SK-N-MC (cell line): ENCODE data around the gene WWC1.

Experiments
- DNase-seq: peaks from one replicate; pipeline ENCODE4 v3.0.0-alpha.2; 2011; ENCODE audit warnings: low read depth, low spot score
- H3K27ac ChIP-seq: fragments of 200-600 bp; sonication (generic); 2 replicates; pipeline ENCODE4 v1.5.1; 2016; ENCODE audit warnings: mixed run types
- H3K36me3 ChIP-seq: fragments of 200-600 bp; sonication (generic); 2 replicates; pipeline ENCODE4 v1.6.1; 2017; ENCODE audit warnings: antibody characterized with exemption, low read length, mixed read lengths; ENCODE audit not compliant: insufficient read depth
- H3K4me3 ChIP-seq: fragments of 200-600 bp; sonication (generic); 2 replicates; pipeline ENCODE4 v1.5.1; 2016
- H3K9ac ChIP-seq: fragments of 200-600 bp; sonication (generic); 2 replicates; pipeline ENCODE4 v1.8.0; 2017; ENCODE audit warnings: mixed run types, mixed read lengths; ENCODE audit not compliant: insufficient read length
- H3K9me3 ChIP-seq: fragments of 200-600 bp; sonication (generic); 2 replicates; pipeline ENCODE4 v1.6.1; 2017; ENCODE audit warnings: low read depth, mild to moderate bottlenecking, antibody characterized with exemption, low read length, moderate library complexity, mixed read lengths
- EZH2 ChIP-seq: fragments of 200-600 bp; sonication (generic); IDR thresholded peaks from one replicate; pipeline ENCODE4 v1.6.1; 2017; ENCODE audit warnings: antibody characterized with exemption
- FOXP2 ChIP-seq: optimal IDR thresholded peaks from 2 replicates; pipeline ENCODE3; 2011; ENCODE audit warnings: mild to moderate bottlenecking, moderate library complexity; ENCODE audit not compliant: insufficient read depth; ENCODE audit errors: extremely low read length, control extremely low read depth
- POLR2AphosphoS5 ChIP-seq: IDR thresholded peaks from 2 replicates; pipeline ENCODE4 v1.6.1; 2012; ENCODE audit warnings: mild to moderate bottlenecking, low read depth, low read length, borderline replicate concordance

Gene WWC1

DNA sequence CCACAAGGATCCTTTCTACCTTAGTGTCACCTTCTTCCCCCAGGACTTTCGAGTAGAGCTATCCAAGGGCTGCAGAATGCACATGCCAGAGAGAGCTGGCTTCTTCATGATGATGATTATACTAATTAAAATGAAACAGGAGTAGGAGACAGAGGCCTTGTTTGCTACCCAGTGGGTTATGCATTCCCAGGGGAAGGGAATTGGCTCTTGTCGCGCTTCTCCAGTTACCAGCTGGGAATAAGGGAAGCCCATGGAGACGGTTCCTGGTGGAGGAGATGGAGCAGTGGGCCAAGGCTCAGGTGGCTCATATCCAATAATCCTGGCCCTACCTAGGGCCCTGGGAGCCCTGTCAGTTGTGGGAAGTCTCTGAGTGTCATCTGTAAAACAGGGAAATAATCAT lies 65.1 kb downstream of the WWC1 start:
- no peak overlapping the region for H3K9ac ChIP-seq
- H3K9me3 ChIP-seq, result no peaks in the 10 kb centered on the region
- H3K36me3 ChIP-seq, result no peaks in the 10 kb centered on the region
- H3K27ac ChIP-seq, result no peak overlapping the region
- TF ChIP-seq FOXP2 (no peak), EZH2 (no peak)
- DNase-seq, result no peak
- no peak overlapping the region for H3K4me3 ChIP-seq

DNA sequence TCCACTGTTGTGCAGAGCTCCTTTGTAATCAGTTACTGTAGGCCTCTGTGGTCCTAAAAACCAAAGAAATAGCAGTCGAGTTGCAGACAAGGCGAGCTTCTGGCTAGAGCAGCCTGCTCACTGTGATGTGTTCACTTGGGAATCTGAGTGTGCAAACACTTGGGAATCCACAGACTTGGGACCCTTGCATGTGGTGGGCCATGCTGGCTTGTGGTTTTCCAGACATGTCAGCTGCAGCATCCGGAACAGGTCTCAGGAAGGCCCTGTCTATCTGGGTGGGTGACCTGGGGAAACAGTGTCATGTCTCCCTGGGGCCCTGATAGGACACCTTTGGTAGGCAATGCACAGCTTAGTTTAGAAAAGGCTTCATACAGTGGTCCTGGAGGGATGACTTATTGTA lies 66.4 kb downstream of the WWC1 start:
- H3K27ac ChIP-seq, result no peak overlapping the region
- TF ChIP-seq POLR2AphosphoS5 (no peak), FOXP2 (no peak), EZH2 (no peak)
- no peak overlapping the region for H3K4me3 ChIP-seq
- no peaks in the 10 kb centered on the region for H3K36me3 ChIP-seq
- no peak overlapping the region for H3K9ac ChIP-seq
- H3K9me3 ChIP-seq, result no peaks in the 10 kb centered on the region
- no peak for DNase-seq

DNA sequence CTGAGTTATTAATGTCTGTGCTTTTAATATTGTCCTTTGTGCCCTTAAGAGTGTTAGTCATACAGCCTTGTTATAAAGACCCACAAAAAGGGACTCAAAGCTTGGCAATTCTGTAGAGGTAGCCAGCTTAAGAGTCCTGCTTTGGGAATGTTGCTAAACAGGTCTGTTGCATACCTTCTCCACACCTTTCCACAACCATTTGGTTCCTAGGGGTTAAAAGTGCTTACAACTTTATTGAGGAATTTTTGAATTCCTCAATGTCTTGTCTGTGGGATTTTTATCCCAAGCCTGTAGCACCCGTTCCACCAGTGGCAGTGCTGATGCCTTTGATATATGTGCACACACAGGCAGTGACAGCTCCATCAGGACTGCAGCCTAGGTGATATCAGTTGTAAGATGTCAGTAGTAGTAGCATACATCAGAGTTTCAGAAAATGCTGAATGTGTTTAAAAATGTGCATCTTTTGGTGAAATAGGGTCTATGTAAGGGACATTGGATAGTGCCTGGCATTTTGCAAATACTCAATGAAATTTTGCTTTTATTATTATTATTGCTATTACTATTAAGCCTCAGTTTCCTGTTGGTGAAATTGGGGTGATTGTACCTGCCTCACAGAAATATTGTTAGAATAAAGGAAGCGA lies 68.5 kb downstream of the WWC1 start:
- DNase-seq, result no peak
- TF ChIP-seq FOXP2 (no peak), EZH2 (no peak), POLR2AphosphoS5 (no peak)
- H3K9ac ChIP-seq, result no peak overlapping the region
- H3K4me3 ChIP-seq, result no peak overlapping the region
- H3K27ac ChIP-seq, result no peak overlapping the region
- no peaks in the 10 kb centered on the region for H3K36me3 ChIP-seq
- no peaks in the 10 kb centered on the region for H3K9me3 ChIP-seq

DNA sequence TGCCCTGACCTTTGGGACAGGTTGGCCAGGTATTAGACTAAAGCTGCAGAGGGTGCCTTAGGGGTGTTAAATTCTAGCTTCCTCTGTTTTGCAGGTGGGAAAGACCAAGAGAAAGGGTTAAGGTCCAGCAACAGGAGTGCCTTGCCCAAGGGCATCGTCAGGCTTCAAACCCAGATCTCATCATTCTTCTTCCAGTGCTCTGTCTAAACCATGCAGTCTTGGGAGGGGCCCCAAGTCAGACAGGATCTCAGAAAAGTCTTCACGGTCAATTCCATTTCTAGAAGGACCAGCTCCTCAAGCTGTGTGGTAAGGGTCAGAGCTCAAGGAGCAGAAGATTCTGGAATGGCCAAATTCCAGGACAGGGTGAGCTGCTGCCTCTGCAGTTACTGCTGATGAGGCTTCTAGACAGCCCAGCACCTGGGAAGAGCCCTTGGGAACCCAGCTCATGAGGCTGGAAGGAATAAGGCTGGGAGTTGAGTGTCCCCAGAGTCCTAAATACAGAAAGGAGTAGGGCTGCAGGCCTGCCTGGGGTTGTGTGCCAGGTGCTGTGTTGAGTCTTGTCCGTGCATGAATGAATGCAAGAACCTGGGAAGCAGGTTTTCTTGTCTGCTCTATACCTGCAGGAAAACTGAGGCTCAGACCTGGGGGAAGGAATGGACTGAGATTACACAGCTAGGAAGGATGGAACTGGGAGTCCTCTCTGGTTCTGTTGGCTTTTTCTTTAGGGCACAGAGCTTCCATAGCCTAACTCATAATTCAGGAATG lies 69.3 kb downstream of the WWC1 start:
- H3K27ac ChIP-seq, result no peak overlapping the region
- no peaks in the 10 kb centered on the region for H3K9me3 ChIP-seq
- TF ChIP-seq POLR2AphosphoS5 (no peak), FOXP2 (no peak), EZH2 (no peak)
- no peak overlapping the region for H3K9ac ChIP-seq
- no peak for DNase-seq
- H3K36me3 ChIP-seq, result no peaks in the 10 kb centered on the region
- H3K4me3 ChIP-seq, result no peak overlapping the region

DNA sequence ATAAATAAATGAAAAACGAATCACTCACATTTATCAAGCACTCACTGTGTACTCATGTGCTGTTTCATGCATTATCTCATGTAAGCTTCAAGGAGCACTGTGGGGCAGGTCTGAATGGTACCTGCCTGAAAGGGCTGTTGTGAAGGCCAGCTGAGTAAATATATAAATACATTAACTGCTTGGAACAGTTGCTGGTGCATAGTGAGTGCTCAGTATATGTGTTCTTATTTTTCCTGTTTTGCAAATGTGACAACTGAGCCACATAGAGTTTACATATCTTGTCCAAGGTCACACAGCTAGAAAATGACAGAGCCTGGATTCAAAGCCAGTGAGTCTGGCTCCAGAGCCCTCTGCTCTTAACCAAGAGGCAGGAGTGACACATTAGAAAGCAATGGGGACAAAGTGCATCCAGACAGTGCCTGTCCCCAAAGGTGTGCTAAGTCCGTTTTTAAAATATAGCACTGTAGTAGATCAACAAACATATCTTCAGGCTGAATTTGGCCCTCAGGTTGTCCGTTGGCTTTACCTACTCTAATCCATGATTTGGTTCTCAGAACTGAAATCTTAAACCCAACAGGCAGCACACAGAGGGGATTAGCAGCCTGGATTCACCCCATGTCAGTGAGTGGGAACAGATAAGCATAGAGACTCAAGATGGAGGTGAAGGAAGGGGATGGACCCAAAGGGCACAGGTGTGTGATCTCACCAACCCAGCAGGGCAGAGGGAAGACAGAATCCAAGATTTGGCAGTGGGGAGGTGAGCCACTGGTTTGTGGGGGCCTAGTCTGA lies 70.8 kb downstream of the WWC1 start:
- TF ChIP-seq FOXP2, result no peak
- TF ChIP-seq POLR2AphosphoS5, result no peak
- no peak for TF ChIP-seq EZH2
- DNase-seq, result no peak
- Histone ChIP-seq H3K4me3 (no peak overlapping the region), H3K9ac (no peak overlapping the region), H3K36me3 (no peaks in the 10 kb centered on the region), H3K27ac (no peak overlapping the region), H3K9me3 (no peaks in the 10 kb centered on the region)

DNA sequence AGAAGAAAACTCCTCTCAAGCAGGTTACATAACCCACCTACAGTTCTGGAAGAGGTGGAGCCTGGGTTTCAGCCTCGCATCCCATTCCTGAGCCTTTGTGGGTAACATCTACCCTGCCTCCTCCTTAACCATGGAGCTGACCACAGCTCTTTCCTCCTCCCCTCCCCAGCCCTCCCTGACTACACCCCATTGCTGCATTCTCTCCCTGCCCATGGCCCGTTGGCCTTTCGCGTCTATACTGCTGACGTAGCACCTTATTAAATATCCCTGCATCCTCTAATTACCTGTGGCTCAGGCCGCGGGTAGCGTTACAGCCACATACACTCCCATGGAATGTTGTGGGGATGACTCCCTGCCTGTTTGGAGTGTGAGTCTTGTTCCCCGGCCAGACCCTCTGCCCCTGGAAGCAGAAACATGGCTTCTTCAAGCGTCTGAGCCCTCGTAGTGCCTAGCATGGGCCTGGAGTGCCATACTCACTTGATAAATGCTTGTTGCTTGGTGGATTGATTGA lies 72.8 kb downstream of the WWC1 start:
- TF ChIP-seq POLR2AphosphoS5 (no peak), FOXP2 (no peak), EZH2 (no peak)
- Histone ChIP-seq H3K27ac (no peak overlapping the region), H3K4me3 (no peak overlapping the region), H3K9me3 (no peaks in the 10 kb centered on the region), H3K9ac (no peak overlapping the region), H3K36me3 (no peaks in the 10 kb centered on the region)
- DNase-seq, result no peak

DNA sequence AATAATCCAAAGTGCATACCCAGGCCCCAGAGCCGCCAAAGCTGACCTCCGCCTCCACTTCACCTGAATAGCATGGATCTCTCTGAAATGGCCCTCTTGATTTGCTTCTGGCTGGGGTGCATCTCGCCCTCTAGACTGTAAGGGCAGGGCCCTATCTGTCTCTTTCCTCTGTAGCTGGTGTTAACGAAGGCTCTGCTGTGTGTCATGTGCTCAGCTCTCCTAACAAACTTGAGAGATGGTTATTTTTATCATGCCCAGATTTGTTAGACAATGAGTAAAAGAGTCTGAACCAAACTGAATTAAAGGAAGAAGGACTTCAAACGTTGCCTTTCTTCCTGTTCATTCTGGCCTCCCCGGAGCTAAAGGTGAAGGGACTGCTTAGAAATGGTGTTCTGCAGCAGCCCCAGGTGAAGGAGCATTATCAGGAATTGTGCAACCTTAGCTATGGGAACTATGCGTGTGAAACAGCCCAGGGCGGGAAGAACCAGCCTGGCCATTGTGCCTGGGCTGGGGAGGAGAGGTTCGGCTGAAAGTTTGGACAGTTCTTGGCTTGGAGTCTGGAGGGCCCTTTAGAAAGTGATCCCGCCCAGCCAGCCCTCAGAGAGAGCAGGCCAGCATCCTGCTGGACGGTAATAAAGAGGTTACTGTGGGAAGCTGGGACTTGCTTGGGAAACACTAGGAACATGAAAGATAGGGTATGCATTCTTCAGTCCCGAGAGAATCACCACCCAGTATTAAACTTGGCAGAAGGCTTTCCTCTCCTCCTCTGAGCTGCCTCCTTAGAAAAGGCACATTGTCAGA lies 73.5 kb downstream of the WWC1 start:
- H3K4me3 ChIP-seq, result no peak overlapping the region
- DNase-seq, result no peak
- H3K27ac ChIP-seq, result no peak overlapping the region

DNA sequence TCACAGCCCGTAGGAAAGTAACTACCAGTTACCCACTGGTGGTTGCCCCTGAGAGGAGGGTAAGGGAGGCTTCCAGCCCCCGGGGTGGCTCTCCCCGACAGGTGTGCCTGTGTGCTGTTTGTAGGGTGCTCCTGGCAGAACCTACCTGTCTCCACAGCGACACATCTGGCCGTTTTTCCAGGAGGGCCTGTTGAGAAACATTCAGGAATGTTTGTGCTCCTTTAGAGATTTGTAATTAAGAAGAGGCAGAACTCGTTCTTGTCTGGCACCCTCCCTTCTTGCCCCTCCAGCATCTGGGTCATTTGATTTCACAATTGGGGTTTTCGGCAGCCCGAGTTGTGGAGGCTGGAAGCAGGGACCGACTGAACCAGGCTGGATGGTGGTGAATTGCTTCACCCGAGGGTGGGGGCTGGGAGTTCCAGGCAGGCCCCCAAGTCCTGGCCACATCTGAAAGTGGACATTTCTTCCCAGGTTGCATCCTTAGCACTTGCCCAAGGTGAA lies 74.2 kb downstream of the WWC1 start:
- Histone ChIP-seq H3K9ac (no peak overlapping the region), H3K27ac (no peak overlapping the region), H3K36me3 (no peaks in the 10 kb centered on the region), H3K4me3 (no peak overlapping the region), H3K9me3 (no peaks in the 10 kb centered on the region)
- DNase-seq, result no peak
- TF ChIP-seq FOXP2 (no peak), EZH2 (no peak), POLR2AphosphoS5 (no peak)

More for the DNA sequence above, 73.5 kb downstream of the WWC1 start:
- H3K36me3 ChIP-seq, result no peaks in the 10 kb centered on the region
- H3K9me3 ChIP-seq, result no peaks in the 10 kb centered on the region
- TF ChIP-seq EZH2 (no peak), FOXP2 (no peak), POLR2AphosphoS5 (no peak)
- H3K9ac ChIP-seq, result no peak overlapping the region
